Neural cell (in vitro differentiated cells): Measurements from ENCODE around the gene RTP1. TPM values are rescaled to one million over a fixed set of nuclear protein-coding genes. Genes with fewer than 3 reads are reported as not detected.

Experiments
- H2AFZ ChIP-seq: fragments of 200-600, 300-800 bp; sonication (generic), shearing (Covaris generic); 2 replicates; pipeline ENCODE4 v1.6.0; 2014; ENCODE audit warnings: low read depth, mild to moderate bottlenecking, antibody characterized with exemption, low read length, moderate library complexity
- H3F3A ChIP-seq: fragments of 200-600 bp; shearing (Covaris generic); 2 replicates; pipeline ENCODE4 v1.6.1; 2016; ENCODE audit warnings: mild to moderate bottlenecking, moderate library complexity, mixed read lengths, antibody characterized with exemption, low read length; ENCODE audit not compliant: insufficient read depth, poor library complexity, severe bottlenecking
- H3K27ac ChIP-seq: fragments of 200-600, 300-800 bp; sonication (generic), shearing (Covaris generic); 2 replicates; pipeline ENCODE4 v1.5.1; 2014; ENCODE audit warnings: mild to moderate bottlenecking, low read length, moderate library complexity
- H3K27me3 ChIP-seq: fragments of 300-800, 200-600 bp; sonication (generic), shearing (Covaris generic); 2 replicates; pipeline ENCODE4 v1.6.0; 2014; ENCODE audit warnings: mild to moderate bottlenecking, low read depth, low read length, moderate library complexity; ENCODE audit not compliant: insufficient read depth
- H3K36me3 ChIP-seq: fragments of 300-800, 200-600 bp; sonication (generic), shearing (Covaris generic); 2 replicates; pipeline ENCODE4 v1.5.1; 2014; ENCODE audit warnings: mild to moderate bottlenecking, antibody characterized with exemption, low read length, moderate library complexity; ENCODE audit not compliant: insufficient read depth
- H3K4me2 ChIP-seq: fragments of 300-800, 200-600 bp; sonication (generic), shearing (Covaris generic); 2 replicates; pipeline ENCODE4 v1.6.0; 2014; ENCODE audit warnings: mild to moderate bottlenecking, low read length
- H3K4me3 ChIP-seq: fragments of 300-800, 200-600 bp; sonication (generic), shearing (Covaris generic); 2 replicates; pipeline ENCODE4 v1.5.1; 2014; ENCODE audit warnings: mild to moderate bottlenecking, low read length, moderate library complexity
- H3K79me2 ChIP-seq: fragments of 200-600 bp; shearing (Covaris generic); replicated peaks from 2 replicates; pipeline ENCODE4 v1.6.0; 2014; ENCODE audit warnings: mild to moderate bottlenecking, low read length, moderate library complexity; ENCODE audit not compliant: insufficient read depth
- H3K9ac ChIP-seq: fragments of 300-800, 200-600 bp; sonication (generic), shearing (Covaris generic); 2 replicates; pipeline ENCODE4 v1.6.1; 2016; ENCODE audit warnings: mild to moderate bottlenecking, low read length, mixed read lengths
- H3K9me2 ChIP-seq: fragments of 200-600 bp; shearing (Covaris generic); 2 replicates; pipeline ENCODE4 v1.6.1; 2016; ENCODE audit warnings: mild to moderate bottlenecking, low read length, mixed read lengths; ENCODE audit not compliant: insufficient read depth
- H3K9me3 ChIP-seq: fragments of 200-600, 300-800 bp; sonication (generic), shearing (Covaris generic); 2 replicates; pipeline ENCODE4 v1.6.1; 2016; ENCODE audit warnings: mild to moderate bottlenecking, mixed run types, low read length, moderate library complexity, mixed read lengths
- H4K20me1 ChIP-seq: fragments of 200-600 bp; shearing (Covaris generic); 2 replicates; pipeline ENCODE4 v1.6.1; 2016; ENCODE audit warnings: mild to moderate bottlenecking, mixed run types; ENCODE audit not compliant: insufficient read depth
- EP300 ChIP-seq: fragments of 450-650 bp; conservative IDR thresholded peaks from 2 replicates; pipeline ENCODE4 v1.6.1; 2014; ENCODE audit warnings: antibody characterized with exemption, mild to moderate bottlenecking, moderate library complexity; ENCODE audit not compliant: poor library complexity, severe bottlenecking
- EZH2 ChIP-seq: fragments of 200-600, 300-800 bp; shearing (Covaris generic), sonication (generic); IDR thresholded peaks from 2 replicates; pipeline ENCODE4 v1.6.1; 2014; ENCODE audit warnings: antibody characterized with exemption, low read length, borderline replicate concordance, mild to moderate bottlenecking; ENCODE audit not compliant: insufficient read depth, poor library complexity, severe bottlenecking
- MXI1 ChIP-seq: fragments of 450-650 bp; conservative IDR thresholded peaks from 2 replicates; pipeline ENCODE4 v1.6.1; 2014; ENCODE audit warnings: antibody characterized with exemption, mild to moderate bottlenecking; ENCODE audit not compliant: poor library complexity, severe bottlenecking
- POLR2AphosphoS5 ChIP-seq: IDR thresholded peaks from 2 replicates; pipeline ENCODE4 v1.6.1; 2012
- RAD21 ChIP-seq: fragments of 450-650 bp; conservative IDR thresholded peaks from 2 replicates; pipeline ENCODE4 v1.6.1; 2014; ENCODE audit warnings: antibody characterized with exemption, mild to moderate bottlenecking, moderate library complexity
- SMC3 ChIP-seq: fragments of 450-650 bp; conservative IDR thresholded peaks from 2 replicates; pipeline ENCODE4 v1.6.1; 2014; ENCODE audit warnings: antibody characterized with exemption, mild to moderate bottlenecking, moderate library complexity; ENCODE audit not compliant: poor library complexity
- TAF1 ChIP-seq: IDR thresholded peaks from 2 replicates; pipeline ENCODE4 v1.6.1; 2012; ENCODE audit warnings: low read depth
- polyA plus RNA-seq: library from polyadenylated mRNA; depleted of rRNA; stranded (reverse); fragments of >200 nt; gene quantifications from 2 replicates; pipeline ENCODE4 v1.2.3, GENCODE V29; 2014
- TF ChIP-seq, protein P1 (sequence below): fragments of 450-650 bp; IDR thresholded peaks from 2 replicates; pipeline ENCODE4 v1.5.1; 2014; ENCODE audit warnings: antibody characterized with exemption, mild to moderate bottlenecking, moderate library complexity; ENCODE audit not compliant: poor library complexity, severe bottlenecking
- TF ChIP-seq, protein P2 (sequence below): IDR thresholded peaks from 2 replicates; pipeline ENCODE4 v1.6.1; 2012; ENCODE audit warnings: borderline replicate concordance

The RTP1 gene
- polyA plus RNA-seq, 1 donor from 2014 or later: 2.0 TPM

DNA sequence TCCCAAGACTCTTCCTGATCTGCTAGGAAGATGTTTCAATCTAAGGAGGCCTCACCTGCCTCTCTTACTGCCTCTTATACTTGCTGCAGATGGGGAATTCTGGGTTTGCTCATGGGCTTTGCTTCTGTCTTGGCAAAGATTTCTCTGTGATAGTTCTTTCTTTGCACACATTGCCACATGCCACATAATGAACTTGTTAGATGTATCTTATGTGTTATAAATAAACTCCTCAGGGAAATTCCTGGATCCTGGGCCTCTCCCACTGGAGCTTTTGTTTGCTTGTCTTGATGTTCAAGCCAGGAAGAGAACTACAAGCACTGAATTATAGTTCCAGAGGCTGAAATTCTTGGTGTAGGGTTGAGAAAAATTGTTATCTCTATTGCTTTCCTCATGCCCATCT, 12.2 kb downstream of the RTP1 start:
- Histone ChIP-seq H2AFZ (no peak overlapping the region), H3K9me2 (no peaks in the 10 kb centered on the region), H3K79me2 (no peaks in the 10 kb centered on the region), H3K4me3 (no peak overlapping the region), H3K9me3 (no peaks in the 10 kb centered on the region), H3F3A (no peaks in the 10 kb centered on the region), H3K27me3 (no peaks in the 10 kb centered on the region), H3K36me3 (no peaks in the 10 kb centered on the region), H4K20me1 (no peaks in the 10 kb centered on the region), H3K27ac (no peak overlapping the region), H3K9ac (no peak overlapping the region), H3K4me2 (no peak overlapping the region)
- TF ChIP-seq RAD21: no peak
- TF ChIP-seq, protein P1, sequence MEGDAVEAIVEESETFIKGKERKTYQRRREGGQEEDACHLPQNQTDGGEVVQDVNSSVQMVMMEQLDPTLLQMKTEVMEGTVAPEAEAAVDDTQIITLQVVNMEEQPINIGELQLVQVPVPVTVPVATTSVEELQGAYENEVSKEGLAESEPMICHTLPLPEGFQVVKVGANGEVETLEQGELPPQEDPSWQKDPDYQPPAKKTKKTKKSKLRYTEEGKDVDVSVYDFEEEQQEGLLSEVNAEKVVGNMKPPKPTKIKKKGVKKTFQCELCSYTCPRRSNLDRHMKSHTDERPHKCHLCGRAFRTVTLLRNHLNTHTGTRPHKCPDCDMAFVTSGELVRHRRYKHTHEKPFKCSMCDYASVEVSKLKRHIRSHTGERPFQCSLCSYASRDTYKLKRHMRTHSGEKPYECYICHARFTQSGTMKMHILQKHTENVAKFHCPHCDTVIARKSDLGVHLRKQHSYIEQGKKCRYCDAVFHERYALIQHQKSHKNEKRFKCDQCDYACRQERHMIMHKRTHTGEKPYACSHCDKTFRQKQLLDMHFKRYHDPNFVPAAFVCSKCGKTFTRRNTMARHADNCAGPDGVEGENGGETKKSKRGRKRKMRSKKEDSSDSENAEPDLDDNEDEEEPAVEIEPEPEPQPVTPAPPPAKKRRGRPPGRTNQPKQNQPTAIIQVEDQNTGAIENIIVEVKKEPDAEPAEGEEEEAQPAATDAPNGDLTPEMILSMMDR: no peak
- no peak for TF ChIP-seq POLR2AphosphoS5
- no peak for TF ChIP-seq EZH2
- no peak for TF ChIP-seq EP300
- TF ChIP-seq, protein P2, sequence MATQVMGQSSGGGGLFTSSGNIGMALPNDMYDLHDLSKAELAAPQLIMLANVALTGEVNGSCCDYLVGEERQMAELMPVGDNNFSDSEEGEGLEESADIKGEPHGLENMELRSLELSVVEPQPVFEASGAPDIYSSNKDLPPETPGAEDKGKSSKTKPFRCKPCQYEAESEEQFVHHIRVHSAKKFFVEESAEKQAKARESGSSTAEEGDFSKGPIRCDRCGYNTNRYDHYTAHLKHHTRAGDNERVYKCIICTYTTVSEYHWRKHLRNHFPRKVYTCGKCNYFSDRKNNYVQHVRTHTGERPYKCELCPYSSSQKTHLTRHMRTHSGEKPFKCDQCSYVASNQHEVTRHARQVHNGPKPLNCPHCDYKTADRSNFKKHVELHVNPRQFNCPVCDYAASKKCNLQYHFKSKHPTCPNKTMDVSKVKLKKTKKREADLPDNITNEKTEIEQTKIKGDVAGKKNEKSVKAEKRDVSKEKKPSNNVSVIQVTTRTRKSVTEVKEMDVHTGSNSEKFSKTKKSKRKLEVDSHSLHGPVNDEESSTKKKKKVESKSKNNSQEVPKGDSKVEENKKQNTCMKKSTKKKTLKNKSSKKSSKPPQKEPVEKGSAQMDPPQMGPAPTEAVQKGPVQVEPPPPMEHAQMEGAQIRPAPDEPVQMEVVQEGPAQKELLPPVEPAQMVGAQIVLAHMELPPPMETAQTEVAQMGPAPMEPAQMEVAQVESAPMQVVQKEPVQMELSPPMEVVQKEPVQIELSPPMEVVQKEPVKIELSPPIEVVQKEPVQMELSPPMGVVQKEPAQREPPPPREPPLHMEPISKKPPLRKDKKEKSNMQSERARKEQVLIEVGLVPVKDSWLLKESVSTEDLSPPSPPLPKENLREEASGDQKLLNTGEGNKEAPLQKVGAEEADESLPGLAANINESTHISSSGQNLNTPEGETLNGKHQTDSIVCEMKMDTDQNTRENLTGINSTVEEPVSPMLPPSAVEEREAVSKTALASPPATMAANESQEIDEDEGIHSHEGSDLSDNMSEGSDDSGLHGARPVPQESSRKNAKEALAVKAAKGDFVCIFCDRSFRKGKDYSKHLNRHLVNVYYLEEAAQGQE: no peak
- no peak for TF ChIP-seq MXI1
- no peak for TF ChIP-seq SMC3
- TF ChIP-seq TAF1: no peak

DNA sequence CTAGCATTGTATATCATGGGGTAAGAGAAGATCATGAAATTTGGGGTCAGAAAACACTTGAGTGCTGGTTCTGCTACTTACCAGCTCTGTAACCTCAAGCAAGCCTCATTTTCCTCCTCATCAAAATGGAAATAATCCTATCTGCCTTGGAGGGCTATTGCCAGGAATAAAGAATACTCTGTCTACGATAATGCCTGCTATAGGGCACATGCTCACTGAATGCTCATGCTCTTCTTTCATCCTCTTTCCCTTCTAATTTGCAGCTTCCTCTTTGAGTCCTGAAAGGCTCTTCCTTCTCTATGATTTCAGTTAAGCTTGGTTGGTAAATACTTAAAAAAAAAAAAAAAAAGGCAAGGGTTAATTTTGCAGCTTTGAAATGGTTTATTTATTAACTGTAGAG, 12.8 kb downstream of the RTP1 start:
- Histone ChIP-seq H3F3A (no peaks in the 10 kb centered on the region), H3K4me3 (no peak overlapping the region), H4K20me1 (no peaks in the 10 kb centered on the region), H3K36me3 (no peaks in the 10 kb centered on the region), H3K4me2 (no peak overlapping the region), H3K27ac (no peak overlapping the region), H3K79me2 (no peaks in the 10 kb centered on the region), H3K27me3 (no peaks in the 10 kb centered on the region), H3K9me2 (no peaks in the 10 kb centered on the region), H3K9me3 (no peaks in the 10 kb centered on the region), H2AFZ (no peak overlapping the region), H3K9ac (no peak overlapping the region)
- TF ChIP-seq TAF1 (no peak), RAD21 (no peak), MXI1 (no peak), POLR2AphosphoS5 (no peak), SMC3 (no peak), EZH2 (no peak), EP300 (no peak)
- TF ChIP-seq, protein P2: no peak
- TF ChIP-seq, protein P1: no peak
